NOMO-1 (cell line): Measurements from ENCODE around the gene DCANP1.

Experiments used
- DNase-seq, 2 experiments: peaks; one replicate each; lab custom pipeline; 2025; ENCODE audit not compliant: unreplicated experiment in 2 of 2; lab: John Stamatoyannopoulos, UW

DCANP1 gene

DNA sequence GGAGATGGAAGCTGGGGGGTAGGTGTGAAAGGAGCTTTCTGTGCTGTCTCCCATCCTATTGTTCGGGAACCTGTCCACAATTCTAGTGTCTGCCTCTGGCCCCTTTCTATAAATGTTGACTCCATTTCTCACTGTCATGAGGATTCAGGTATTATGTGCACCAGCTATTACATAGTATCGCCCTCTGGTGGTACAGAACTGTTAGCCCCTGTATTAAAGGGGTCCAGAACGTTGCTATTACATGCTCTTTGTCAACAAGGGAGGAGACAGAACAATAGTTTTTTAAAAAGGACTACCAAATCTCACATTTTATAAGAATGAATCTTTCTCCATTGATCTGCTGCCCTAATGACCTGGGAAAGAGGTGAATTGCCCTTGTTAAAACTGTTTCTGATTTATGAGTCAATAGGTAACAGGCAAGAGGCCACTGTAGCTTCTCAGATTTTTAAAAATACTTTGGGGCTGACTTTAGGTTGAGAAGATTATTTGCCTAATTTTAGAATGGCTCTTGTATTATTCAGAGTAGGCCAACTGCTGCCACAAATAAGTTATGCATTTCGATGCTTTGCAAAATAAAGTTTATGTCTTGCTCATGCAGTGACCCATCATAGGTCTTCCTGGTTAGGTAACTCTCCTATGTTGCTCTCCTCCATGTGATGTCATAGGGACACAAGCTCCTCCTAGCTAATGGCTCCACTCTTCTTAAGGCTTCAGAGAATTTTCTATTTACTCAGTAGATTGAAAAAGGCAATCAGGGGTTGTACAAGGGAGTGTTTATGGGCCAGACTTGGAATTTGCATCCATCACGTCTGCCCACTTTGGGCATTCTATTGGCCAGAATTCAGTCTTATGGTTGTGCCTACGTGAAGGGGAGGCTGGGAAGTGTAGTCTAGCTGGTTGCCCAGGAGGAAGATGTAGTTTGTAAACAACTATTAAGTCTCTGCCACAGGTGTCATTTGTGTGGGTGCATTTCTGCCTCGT is 20.8 kb downstream of the DCANP1 start:
- peak; percentile 75 to 81 for DNase-seq

DNA sequence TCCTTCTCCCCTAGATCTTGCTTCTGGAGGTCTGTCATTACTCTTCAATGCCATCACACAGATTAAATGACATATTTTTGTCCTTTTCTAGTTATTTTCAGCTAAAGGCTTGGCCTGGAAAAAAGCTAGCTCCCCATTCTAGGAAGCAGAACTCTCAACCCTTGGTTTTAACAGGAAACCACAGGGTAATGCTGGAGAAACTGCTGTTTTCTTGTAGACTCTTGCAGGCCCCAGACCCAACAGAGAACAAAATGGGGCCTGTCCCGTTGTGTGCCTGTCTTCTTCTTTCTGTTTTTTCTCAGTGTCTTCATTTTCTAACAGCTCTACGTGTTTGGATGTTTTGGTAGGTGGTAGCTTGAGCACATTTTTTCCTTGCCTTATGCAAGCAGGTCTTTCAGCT is 21.5 kb downstream of the DCANP1 start:
- DNase-seq: peak; percentile 74 to 79

DNA sequence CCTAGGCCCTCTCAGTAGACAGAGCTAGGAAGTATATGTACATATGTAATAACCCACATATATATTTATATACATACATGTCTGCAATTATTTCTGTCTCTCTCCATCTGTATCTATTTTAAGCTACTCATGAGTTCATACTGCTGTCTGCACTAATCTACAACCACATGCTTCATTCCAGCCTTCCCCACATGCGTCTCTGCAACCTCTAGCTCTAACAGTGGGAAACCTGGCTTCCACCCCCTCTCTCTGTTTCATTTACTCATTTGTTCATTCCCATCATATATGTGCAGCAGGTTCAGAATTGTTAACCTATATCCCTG is 23.3 kb downstream of the DCANP1 start:
- DNase-seq: peak in 1 of 2 experiments; percentile 66

DNA sequence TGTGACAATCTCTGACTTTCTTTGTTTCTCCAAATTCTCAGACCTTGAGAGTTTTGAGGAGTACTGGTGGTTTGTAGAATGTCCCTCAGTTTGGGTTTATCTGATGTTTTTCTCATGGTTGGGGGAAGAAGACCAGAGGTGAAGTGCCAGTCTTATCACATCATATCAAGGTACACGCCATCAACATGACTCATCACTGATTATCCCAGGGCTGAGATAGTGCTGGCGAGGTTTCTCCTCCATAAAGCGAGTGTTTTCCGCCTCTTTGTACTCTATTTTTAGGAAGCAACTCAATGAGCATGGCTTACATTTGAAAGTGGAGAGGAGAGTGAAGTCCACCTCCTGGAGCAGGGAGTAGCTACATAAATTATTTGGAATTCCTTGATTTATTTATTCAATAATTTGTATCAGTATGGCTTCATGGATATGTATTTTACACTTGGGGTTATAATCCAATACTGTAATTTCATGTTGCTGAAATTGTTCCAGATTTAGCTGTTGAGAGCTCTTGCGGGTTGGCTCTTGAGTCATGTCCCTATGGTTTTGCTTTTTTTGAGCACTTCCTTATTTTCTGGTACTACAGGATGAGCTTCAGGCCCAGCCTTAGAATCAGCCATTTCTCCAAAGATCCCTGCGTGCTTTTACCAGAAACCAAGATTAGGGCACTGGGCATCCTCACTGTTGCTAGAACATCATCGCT is 23.9 kb downstream of the DCANP1 start:
- DNase-seq: peak; percentile 48 to 85

DNA sequence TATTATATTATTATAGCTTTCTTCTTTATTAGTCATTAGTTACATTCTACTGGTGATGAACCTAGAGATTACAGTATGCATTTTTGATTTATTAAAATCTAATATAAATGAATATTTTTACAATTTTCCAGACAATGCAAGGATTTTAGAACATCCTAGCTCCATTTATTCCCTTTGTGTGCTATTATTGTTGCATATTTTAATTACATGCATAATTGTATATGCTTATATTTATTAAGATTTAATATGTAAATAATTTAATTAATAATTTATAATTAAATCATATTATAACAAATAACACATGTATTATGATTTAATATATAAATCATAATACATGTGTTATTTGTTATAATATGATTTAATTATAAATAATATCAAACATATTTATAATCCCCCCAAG is 24.7 kb downstream of the DCANP1 start:
- DNase-seq: no peak

DNA sequence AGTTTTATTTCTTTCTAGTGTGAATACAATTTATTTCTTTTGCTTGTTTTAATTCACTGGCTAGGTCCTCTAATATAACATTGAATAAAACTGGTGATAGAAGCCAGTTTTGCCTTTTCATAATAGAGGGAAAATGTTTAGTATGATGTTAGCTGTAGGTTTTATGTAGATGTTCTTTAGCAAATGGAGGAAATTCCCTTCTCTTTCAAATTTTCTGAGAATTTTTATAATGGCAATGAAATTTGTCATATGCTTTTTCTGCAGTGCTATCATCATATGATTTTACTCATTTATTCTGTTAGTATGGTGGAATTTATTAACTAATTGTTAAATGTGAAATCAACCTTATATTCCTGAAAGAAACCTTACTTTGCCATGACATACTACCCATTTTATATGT is 30.1 kb downstream of the DCANP1 start:
- DNase-seq: no peak

DNA sequence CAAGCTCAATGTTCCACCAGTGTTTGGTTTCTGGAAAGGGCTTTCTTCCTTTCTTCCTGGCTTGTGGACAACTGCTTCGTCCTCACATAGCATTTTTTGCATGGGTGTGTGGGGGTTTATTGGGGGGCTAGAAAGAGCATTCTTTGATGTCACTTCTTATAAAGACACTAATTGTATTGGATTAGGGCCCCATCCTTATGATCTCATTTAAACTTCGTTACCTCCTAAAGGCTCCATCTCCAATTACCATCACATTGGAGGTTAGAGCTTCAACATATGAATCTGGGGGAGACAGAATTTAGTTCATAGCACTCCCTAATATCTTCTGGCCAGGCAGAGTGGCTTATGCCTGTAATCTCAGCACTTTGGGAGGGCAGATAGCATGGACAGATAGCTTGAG is 42.1 kb downstream of the DCANP1 start:
- DNase-seq: no peak

DNA sequence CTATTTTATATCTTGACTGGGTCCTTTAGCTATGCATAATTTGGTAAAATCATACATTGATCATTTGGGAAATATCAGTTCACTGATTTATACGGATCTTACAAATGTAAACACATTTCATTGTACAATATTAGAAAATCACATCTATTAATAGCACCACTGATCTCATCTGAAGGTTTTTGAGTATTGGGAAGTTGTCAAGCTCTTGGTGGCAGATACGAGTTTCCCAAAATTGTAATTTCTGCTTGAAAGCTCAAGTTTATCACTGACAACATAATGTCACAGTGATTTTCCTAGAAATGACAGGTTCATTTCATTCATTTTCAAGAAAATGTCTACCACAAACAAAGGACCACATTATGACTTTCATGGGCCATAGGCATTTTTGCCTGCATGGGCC is 45.1 kb downstream of the DCANP1 start:
- no peak for DNase-seq

DNA sequence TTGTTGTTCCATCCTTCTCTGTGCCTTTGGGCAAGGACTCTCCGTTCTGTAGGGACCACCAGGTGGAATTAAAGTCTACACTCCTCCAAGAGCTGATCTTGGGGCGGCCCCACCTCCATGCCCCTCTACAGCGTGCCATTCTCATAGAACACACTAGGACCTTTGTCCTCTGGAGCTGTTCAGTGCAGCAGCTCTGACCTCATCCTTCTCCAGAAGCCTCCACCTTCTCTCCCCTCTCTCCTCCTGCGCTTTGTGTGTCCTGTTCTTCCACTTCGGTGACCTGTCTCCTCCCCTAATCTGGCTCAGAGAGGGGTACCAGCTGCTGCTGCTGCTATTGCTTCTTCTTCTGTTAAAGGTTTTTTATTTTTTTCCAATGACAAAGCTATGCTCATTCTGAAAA is 46.3 kb downstream of the DCANP1 start:
- no peak for DNase-seq

DNA sequence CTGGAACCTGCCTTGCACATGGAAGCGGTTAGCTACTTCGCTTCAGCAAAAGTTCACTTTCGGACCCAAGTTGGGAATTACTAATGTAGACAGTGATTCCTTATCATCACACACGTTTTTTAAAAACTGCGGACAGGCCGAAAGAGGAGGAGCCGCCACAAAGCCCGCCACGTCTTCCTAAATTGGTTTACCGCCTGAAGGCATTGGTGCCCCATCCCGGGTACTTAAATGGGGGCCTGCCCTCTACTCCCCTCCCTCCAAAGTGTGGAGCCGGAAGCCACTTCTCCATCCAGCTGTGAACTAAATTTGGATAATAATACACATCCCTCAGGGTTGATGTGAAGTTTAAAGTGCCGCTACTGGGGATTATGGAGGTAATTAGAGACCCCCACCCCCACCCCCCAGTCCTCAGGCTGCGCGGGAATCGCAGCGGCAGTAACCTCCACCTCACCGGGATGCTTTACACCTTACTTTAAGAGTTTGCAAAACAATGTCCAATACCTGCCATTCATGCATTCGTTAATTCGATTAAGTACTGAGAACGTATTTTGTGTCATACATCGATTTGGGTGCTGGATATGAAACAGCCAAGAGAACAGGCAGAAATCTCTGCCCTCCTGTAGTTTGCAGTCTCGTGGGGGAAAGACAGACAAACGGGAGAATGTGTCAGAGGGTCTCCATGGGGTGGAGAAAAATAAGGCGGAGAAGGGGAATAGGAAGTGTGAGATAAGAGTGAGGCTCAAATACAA is 47.2 kb downstream of the DCANP1 start:
- peak in 1 of 2 experiments; percentile 49 for DNase-seq

DNA sequence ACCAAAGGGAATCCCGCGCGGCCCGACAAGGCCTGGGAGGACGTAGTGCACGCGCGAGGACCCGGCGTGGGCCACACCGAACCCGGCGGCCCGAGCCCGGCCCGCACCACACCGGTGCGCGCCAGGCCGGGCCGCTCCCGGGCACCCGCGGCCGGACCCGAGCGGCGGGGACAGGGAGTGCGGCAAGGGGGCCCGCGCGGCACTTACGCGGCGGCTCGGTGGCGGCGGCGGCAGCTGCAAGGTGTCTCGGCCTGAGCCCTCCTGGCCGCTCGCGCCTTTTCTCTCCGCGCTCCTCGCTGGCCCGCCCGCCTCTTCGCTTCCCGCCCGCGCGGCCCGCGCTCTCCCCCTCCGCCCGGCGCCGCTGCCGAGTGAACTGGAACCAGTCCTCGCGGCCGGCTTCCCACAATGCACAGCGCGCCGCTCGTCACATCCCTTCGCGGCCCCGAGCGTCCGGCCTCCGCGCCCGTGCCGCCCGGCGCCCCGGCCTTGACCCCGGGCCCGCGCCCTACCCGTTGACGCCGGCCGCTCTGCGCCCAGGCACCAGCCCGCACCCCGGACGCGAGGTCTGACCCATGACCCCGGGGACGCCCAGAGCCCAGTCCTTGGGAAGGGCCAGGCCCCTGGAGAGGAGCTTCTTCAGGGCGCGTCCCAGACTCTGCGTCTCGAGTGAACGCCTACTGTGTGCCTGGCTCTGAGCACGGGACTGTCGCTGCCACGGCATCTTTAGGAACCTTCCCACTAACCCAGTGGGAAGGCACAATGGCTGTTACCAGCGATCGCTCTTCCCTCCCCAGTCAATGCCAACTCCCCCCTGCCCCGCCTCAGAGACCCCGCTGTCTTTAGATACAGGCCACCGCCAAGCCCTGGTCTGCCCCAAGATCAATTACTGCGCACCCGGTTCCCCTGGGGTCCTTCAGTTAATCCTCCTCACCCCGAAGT is 48.0 kb downstream of the DCANP1 start, which contains the start of gene MACROH2A1:
Gene MACROH2A1 (minus strand): TSS at position 377 of the 939 bp plus-strand sequence. CDS start 10,138 bp downstream, outside the sequence.
- DNase-seq: peak; percentile 59 to 74

DNA sequence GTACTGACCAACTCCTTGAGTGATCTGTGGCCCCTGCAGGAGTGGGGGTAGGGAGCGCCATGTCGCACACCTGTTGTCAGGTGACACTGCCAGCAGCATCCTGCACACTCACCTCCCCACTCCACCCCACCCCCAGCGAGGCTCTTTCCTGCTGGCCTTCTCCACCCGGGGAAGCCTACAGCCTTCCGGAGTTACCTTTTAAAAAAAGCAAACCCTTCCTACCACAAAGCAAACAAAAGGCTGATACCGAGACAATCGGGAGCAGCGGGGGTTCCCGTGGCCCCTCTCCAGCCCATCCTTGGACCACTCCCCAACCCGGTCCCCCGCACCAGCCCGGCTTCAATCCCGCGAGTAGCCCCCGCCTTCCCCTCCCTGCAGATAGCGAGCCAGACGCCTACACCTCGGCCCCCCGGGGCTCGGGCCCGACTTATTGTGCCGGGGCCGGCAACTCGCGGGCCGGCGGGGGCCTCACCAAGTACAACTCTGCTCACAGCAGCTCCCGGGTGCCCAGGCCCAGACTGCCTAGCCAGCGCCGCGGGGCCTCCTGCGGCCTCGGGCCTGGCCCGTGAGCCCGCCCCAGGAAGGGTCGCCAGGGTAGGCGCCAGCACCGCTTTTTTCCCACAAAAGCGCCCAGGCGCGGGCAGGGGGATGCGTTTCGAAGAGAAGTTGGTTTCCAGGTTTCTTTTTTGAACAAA is 48.8 kb downstream of the DCANP1 start:
- DNase-seq: no peak

DNA sequence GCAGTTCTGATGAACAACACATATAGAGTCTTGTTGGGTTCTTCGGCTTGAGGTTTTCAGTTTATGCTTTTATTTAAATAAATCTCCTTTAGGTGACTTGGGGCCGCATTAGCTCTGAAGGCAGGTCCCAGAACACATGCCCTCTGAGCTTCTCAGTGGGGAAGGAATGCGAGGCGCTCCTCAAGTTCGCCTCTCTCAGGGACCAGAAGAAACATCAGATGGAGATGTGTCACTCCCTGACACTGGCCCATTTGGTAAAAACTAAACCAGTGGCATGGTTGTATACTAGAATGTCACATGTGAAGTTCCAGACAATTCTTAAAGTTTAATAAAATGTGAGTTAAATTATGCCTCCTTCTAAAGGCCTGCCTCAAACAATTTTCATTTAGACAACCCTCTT is 50.1 kb downstream of the DCANP1 start:
- DNase-seq: no peak

DNA sequence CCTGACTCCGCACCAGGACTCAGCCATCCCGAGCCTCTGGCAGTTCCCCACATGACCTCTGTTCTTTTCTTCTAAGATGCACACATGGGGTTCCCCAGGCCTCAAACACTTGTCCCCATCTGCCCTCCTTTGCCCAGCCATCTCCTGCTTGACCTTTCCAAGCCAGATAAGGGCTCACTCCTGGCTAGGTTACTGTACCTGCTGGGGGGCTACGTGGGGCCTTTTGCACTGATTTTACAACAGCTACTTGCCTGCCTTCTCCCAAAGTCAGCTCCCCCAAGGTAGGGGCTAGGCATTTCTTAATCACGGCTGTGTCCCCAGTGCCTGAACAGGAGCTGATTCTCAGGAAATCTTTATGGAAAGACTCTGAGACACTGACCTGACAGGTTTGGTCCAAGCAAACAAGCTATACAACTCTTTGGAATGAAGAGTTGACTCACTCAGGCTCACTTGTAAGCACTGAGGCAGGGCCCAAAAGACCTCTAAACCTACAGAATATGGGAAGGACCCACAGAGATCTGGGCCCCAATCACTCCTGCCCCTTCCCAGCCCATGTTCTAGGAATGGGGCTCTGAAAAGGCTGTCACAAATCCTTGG is 50.6 kb downstream of the DCANP1 start:
- DNase-seq: no peak

DNA sequence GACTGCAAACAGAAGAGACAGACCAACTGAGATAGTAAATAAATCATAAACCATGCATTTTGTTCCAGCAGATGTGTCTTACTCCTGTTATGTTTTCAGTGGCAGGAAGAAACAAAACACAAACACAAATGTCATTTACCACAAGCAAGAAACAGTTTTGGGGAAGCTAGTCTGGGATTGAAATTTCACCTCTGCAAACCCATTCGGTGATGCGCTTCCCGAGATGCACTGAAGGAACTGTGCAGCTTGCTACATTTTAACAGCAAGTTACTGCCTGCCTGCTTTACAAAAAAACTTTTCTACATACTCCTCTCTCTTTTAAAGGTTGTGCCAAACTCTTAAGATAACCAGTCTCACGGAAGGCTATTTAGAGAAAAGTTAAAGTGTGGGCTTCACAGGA is 51.3 kb downstream of the DCANP1 start:
- peak in 1 of 2 experiments; percentile 32 for DNase-seq

DNA sequence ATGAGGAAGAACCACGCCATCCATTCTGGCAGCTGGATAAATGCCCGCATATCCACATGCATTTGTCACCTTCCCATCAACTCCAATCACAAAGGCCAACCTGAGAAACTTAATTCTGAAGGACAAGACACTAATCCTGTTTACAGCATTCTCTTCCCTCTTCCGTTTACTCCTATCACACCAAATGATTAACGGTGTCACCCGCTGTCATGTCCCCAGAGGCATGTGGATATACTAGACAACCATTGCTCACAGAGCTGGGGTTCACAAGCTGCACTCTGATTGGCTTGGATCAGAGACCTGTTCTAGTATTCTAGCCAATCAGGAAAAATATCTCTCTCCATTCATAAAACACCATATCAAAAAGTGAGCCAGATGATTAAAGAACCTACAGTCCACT is 51.7 kb downstream of the DCANP1 start:
- no peak for DNase-seq
